HepG2 (cell line): ENCODE results near the gene RMRP. TPM values are rescaled to one million over a fixed set of nuclear protein-coding genes. Genes with fewer than 3 reads are reported as not detected.

Source experiments
- ATF6 ChIP-seq: sonication (generic); formaldehyde crosslinking; conservative IDR thresholded peaks from 2 replicates; pipeline ENCODE4 v1.4.0; 2020; ENCODE audit warnings: missing genetic modification reagents
- CERS6 ChIP-seq: sonication (generic); formaldehyde crosslinking; IDR thresholded peaks from 2 replicates; pipeline ENCODE4 v1.5.0; 2020; ENCODE audit warnings: missing genetic modification reagents
- DR1 ChIP-seq: sonication (generic); formaldehyde crosslinking; IDR thresholded peaks from 2 replicates; pipeline ENCODE4 v1.8.0; 2021; ENCODE audit warnings: mild to moderate bottlenecking, missing genetic modification reagents, inconsistent platforms
- DRAP1 ChIP-seq: IDR thresholded peaks from 2 replicates; pipeline ENCODE4 v1.6.1; 2016; ENCODE audit warnings: missing genetic modification reagents, missing compliant biosample characterization
- E2F5 ChIP-seq: sonication (generic); formaldehyde crosslinking; conservative IDR thresholded peaks from 2 replicates; pipeline ENCODE4 v1.4.0; 2020; ENCODE audit warnings: missing genetic modification reagents
- HNRNPK ChIP-seq: fragments of 200-400 bp; formaldehyde crosslinking; IDR thresholded peaks from 2 replicates; pipeline ENCODE4 v1.6.1; 2018; ENCODE audit warnings: low read length, low read depth, moderate library complexity, mild to moderate bottlenecking; ENCODE audit not compliant: poor library complexity, severe bottlenecking
- KLF11 ChIP-seq: IDR thresholded peaks from 2 replicates; pipeline ENCODE4 v1.6.1; 2016; ENCODE audit warnings: missing compliant biosample characterization
- MAZ ChIP-seq, 2 experiments: sonication (generic) in 1 of 2; formaldehyde crosslinking in 1 of 2; IDR thresholded peaks; 2 replicates each; pipeline versions ENCODE4 v1.5.0 to v1.6.1; 2012 to 2020; ENCODE audit warnings: low read depth in 2 of 2, mild to moderate bottlenecking in 2 of 2, borderline replicate concordance in 1 of 2, improper control_type of control experiment in 1 of 2, low read length in 1 of 2, missing genetic modification reagents in 1 of 2, moderate library complexity in 1 of 2
- MYNN ChIP-seq: sonication (generic); formaldehyde crosslinking; IDR thresholded peaks from 2 replicates; pipeline ENCODE4 v1.4.0; 2020; ENCODE audit warnings: mild to moderate bottlenecking, low read depth, missing genetic modification reagents
- NFRKB ChIP-seq: fragments of 450-650 bp; IDR thresholded peaks from 2 replicates; pipeline ENCODE4 v1.6.1; 2017
- PCBP1 ChIP-seq: fragments of 200-400 bp; formaldehyde crosslinking; IDR thresholded peaks from 2 replicates; pipeline ENCODE4 v1.6.1; 2017; ENCODE audit warnings: mild to moderate bottlenecking, low read depth, low read length, borderline replicate concordance
- PHF5A ChIP-seq: IDR thresholded peaks from one replicate; pipeline ENCODE4 v1.6.1; 2018; ENCODE audit warnings: low read depth, missing genetic modification reagents; ENCODE audit not compliant: unreplicated experiment
- POGZ ChIP-seq: sonication (generic); formaldehyde crosslinking; IDR thresholded peaks from 2 replicates; pipeline ENCODE4 v1.4.0; 2020; ENCODE audit warnings: mild to moderate bottlenecking, missing genetic modification reagents
- PRPF4 ChIP-seq: fragments of 200-400 bp; formaldehyde crosslinking; IDR thresholded peaks from 2 replicates; pipeline ENCODE4 v1.6.1; 2016; ENCODE audit warnings: low read length, low read depth; ENCODE audit not compliant: poor library complexity, severe bottlenecking
- SMAD1 ChIP-seq: sonication (generic); formaldehyde crosslinking; IDR thresholded peaks from 2 replicates; pipeline ENCODE4 v1.4.0; 2020; ENCODE audit warnings: missing genetic modification reagents, low read depth, mild to moderate bottlenecking, borderline replicate concordance
- SP5 ChIP-seq: IDR thresholded peaks from 2 replicates; pipeline ENCODE4 v1.6.1; 2016; ENCODE audit warnings: low read depth, borderline replicate concordance
- TBL1XR1 ChIP-seq: fragments of 150-350 bp; IDR thresholded peaks from 2 replicates; pipeline ENCODE4 v1.6.1; 2014; ENCODE audit warnings: borderline replicate concordance, low read length; ENCODE audit not compliant: partially characterized antibody
- U2AF2 ChIP-seq: fragments of 200-400 bp; formaldehyde crosslinking; IDR thresholded peaks from 2 replicates; pipeline ENCODE4 v1.6.1; 2017; ENCODE audit warnings: low read depth, mild to moderate bottlenecking, low read length
- ZFP36L2 ChIP-seq: sonication (generic); formaldehyde crosslinking; IDR thresholded peaks from 2 replicates; pipeline ENCODE4 v1.4.0; 2020; ENCODE audit warnings: missing genetic modification reagents
- ZNF124 ChIP-seq: sonication (generic); formaldehyde crosslinking; IDR thresholded peaks from 2 replicates; pipeline ENCODE4 v1.4.0; 2020; ENCODE audit warnings: missing genetic modification reagents
- ZNF556 ChIP-seq: sonication (generic); formaldehyde crosslinking; IDR thresholded peaks from 2 replicates; pipeline ENCODE4 v1.4.0; 2020; ENCODE audit warnings: mild to moderate bottlenecking, missing genetic modification reagents, borderline replicate concordance
- ZNF713 ChIP-seq: sonication (generic); formaldehyde crosslinking; IDR thresholded peaks from 2 replicates; pipeline ENCODE4 v1.4.0; 2020; ENCODE audit warnings: mild to moderate bottlenecking, missing genetic modification reagents
- ZNF777 ChIP-seq: sonication (generic); formaldehyde crosslinking; IDR thresholded peaks from 2 replicates; pipeline ENCODE4 v1.4.0; 2020; ENCODE audit warnings: missing genetic modification reagents
- polyA plus RNA-seq, 8 experiments: library from polyadenylated mRNA; depleted of rRNA in 3 of 8; stranded (reverse) in 7 of 8; unstranded in 1 of 8; fragments of >200 nt; fragmentation: Illumina TruSeq in 4 of 8; extraction: Trizol in 4 of 8; gene quantifications; 2 replicates each; pipeline versions ENCODE4 v1.2.1 to v1.2.3, GENCODE V29; 2011 to 2016; ENCODE audit warnings: low read depth in 4 of 8, missing spikeins in 1 of 8, mixed read lengths in 1 of 8; ENCODE audit not compliant: insufficient read depth in 1 of 8
- total RNA-seq, 5 experiments: library from RNA; depleted of rRNA; stranded (reverse); fragments of >200 nt; fragmentation: Illumina TruSeq; extraction: Trizol; gene quantifications; 2 replicates each; pipeline ENCODE4 v1.2.3, GENCODE V29; 2016; ENCODE audit warnings: low read depth in 1 of 5

Gene RMRP
- total and polyA plus RNA-seq, 2 of the 13 experiments (the other 11 are each of a cell fraction or from before 2014, with no cell fraction given) = 51.4 to 4,025 TPM

- TF ChIP-seq DR1 (CRISPR knock-in tag) (peak; percentile 52; the same call in 1 of the 2 replicates), ZFP36L2 (CRISPR knock-in tag) (no peak; the same call in 1 of the 2 replicates), DRAP1 (CRISPR knock-in tag) (peak; percentile 71; the same call in 1 of the 2 replicates), ZNF124 (CRISPR knock-in tag) (peak; percentile 94), PHF5A (CRISPR knock-in tag) (no peak), ZNF556 (CRISPR knock-in tag) (peak; percentile 94; the same call in 1 of the 2 replicates), PRPF4 (no peak), MAZ (IDR thresholded peaks at IDR 0.05; ENCODE audit: borderline replicate concordance, low read depth, low read length) (peak; percentile 74), MAZ (CRISPR knock-in tag; IDR thresholded peaks at IDR 0.05; ENCODE audit: low read depth) (peak; percentile 89), HNRNPK (no peak), SP5 (CRISPR knock-in tag) (peak; percentile 72), ATF6 (CRISPR knock-in tag) (peak; percentile 98; the same call in 1 of the 2 replicates), ZNF777 (peak; percentile 58; the same call in 1 of the 2 replicates), KLF11 (CRISPR knock-in tag) (peak; percentile 87; the same call in 1 of the 2 replicates), NFRKB (no peak), ZNF713 (CRISPR knock-in tag) (no peak), E2F5 (CRISPR knock-in tag) (peak; percentile 50; the same call in 1 of the 2 replicates), CERS6 (CRISPR knock-in tag) (peak; percentile 54; the same call in 1 of the 2 replicates), PCBP1 (0 out of 2 replicates have a peak, but pooled peaks have one; percentile 61), U2AF2 (no peak), TBL1XR1 (no peak), POGZ (CRISPR knock-in tag) (no peak; the same call in 1 of the 2 replicates), SMAD1 (CRISPR knock-in tag) (0 out of 2 replicates have a peak, but pooled peaks have one; percentile 32), MYNN (no peak)
Observed at GRCh38 chr9:35657546-35658136, at the start of gene RMRP (continued).
